Mucosa of rectum (tissue), 2 donors: Measurements from ENCODE around the gene MAD2L2.

ENCODE experiments used
- H3K27ac ChIP-seq, 2 donors: one replicate each; pipeline ENCODE4 v1.7.0; 2013; ENCODE audit warnings: inconsistent platforms in 2 of 2, low read depth in 2 of 2, low read length in 2 of 2
- H3K27me3 ChIP-seq, 2 donors: one replicate each; pipeline ENCODE4 v1.7.0; 2013; ENCODE audit warnings: low read length in 2 of 2; ENCODE audit not compliant: control insufficient read depth in 2 of 2, insufficient read depth in 2 of 2
- H3K36me3 ChIP-seq, 2 donors: one replicate each; pipeline ENCODE4 v1.7.0; 2013; ENCODE audit warnings: low read length in 2 of 2; ENCODE audit not compliant: control insufficient read depth in 2 of 2, insufficient read depth in 2 of 2
- H3K4me1 ChIP-seq, 2 donors: one replicate each; pipeline ENCODE4 v1.7.0; 2013; ENCODE audit warnings: low read length in 2 of 2, mild to moderate bottlenecking in 1 of 2; ENCODE audit not compliant: control insufficient read depth in 2 of 2, insufficient read depth in 2 of 2
- H3K4me3 ChIP-seq, 2 donors: one replicate each; pipeline ENCODE4 v1.7.0; 2013; ENCODE audit warnings: low read length in 2 of 2
- H3K9ac ChIP-seq, 2 donors: one replicate each; pipeline ENCODE4 v1.7.0; 2013; ENCODE audit warnings: low read length in 2 of 2, low read depth in 1 of 2, mild to moderate bottlenecking in 1 of 2
- H3K9me3 ChIP-seq, 2 donors: one replicate each; pipeline ENCODE4 v1.7.0; 2013; ENCODE audit warnings: low read length in 2 of 2; ENCODE audit not compliant: control insufficient read depth in 2 of 2
- donor health status: healthy.
- donor health status: Normal muscosa, but diverticular disease.

MAD2L2 gene

GRCh38 chr1:11639372-11639771, 41.6 kb downstream of the MAD2L2 start:
- peaks cover 0 to 3% of the 10 kb centered on the region in 2 donors for H3K27me3 ChIP-seq
- no peak overlapping the region for H3K4me3 ChIP-seq
- H3K9me3 ChIP-seq = no peaks in the 10 kb centered on the region
- H3K36me3 ChIP-seq = no peaks in the 10 kb centered on the region
- H3K27ac ChIP-seq = no peak overlapping the region
- H3K4me1 ChIP-seq = no peaks in the 10 kb centered on the region
- H3K9ac ChIP-seq = no peak overlapping the region

GRCh38 chr1:11638121-11638520, 42.8 kb downstream of the MAD2L2 start:
- H3K27me3 ChIP-seq = peaks cover 0 to 3% of the 10 kb centered on the region in 2 donors
- no peak overlapping the region for H3K9ac ChIP-seq
- no peaks in the 10 kb centered on the region for H3K9me3 ChIP-seq
- H3K36me3 ChIP-seq = no peaks in the 10 kb centered on the region
- H3K27ac ChIP-seq = no peak overlapping the region
- no peaks in the 10 kb centered on the region for H3K4me1 ChIP-seq
- no peak overlapping the region for H3K4me3 ChIP-seq

GRCh38 chr1:11634365-11635192, 46.4 kb downstream of the MAD2L2 start:
- H3K9ac ChIP-seq = no peak overlapping the region
- peaks cover 0 to 2% of the 10 kb centered on the region in 2 donors for H3K27me3 ChIP-seq
- no peak overlapping the region for H3K4me3 ChIP-seq
- H3K27ac ChIP-seq = no peak overlapping the region
- no peaks in the 10 kb centered on the region for H3K9me3 ChIP-seq
- no peaks in the 10 kb centered on the region for H3K4me1 ChIP-seq
- H3K36me3 ChIP-seq = no peaks in the 10 kb centered on the region

- peaks cover 0 to 2% of the 10 kb centered on the region in 2 donors for H3K27me3 ChIP-seq
- no peak overlapping the region for H3K27ac ChIP-seq
- no peaks in the 10 kb centered on the region for H3K9me3 ChIP-seq
- H3K36me3 ChIP-seq = no peaks in the 10 kb centered on the region
- no peaks in the 10 kb centered on the region for H3K4me1 ChIP-seq
- H3K4me3 ChIP-seq = no peak overlapping the region
- H3K9ac ChIP-seq = no peak overlapping the region
These were observed 51.5 kb downstream of the MAD2L2 start for GRCh38 chr1:11629184-11630016.

- no peaks in the 10 kb centered on the region for H3K9me3 ChIP-seq
- H3K27ac ChIP-seq = no peak overlapping the region
- H3K36me3 ChIP-seq = no peaks in the 10 kb centered on the region
- peaks cover 0 to 2% of the 10 kb centered on the region in 2 donors for H3K27me3 ChIP-seq
- no peak overlapping the region for H3K9ac ChIP-seq
- H3K4me3 ChIP-seq = no peak overlapping the region
- no peaks in the 10 kb centered on the region for H3K4me1 ChIP-seq
These were observed 52.2 kb downstream of the MAD2L2 start for GRCh38 chr1:11628767-11629166.

- Histone ChIP-seq H3K27me3 (peaks cover 2 to 4% of the 10 kb centered on the region in 2 donors), H3K9me3 (no peaks in the 10 kb centered on the region)
These were observed 54.4 kb downstream of the MAD2L2 start for GRCh38 chr1:11626551-11626950.

More at GRCh38 chr1:11626551-11626950, 54.4 kb downstream of the MAD2L2 start:
- H3K36me3 ChIP-seq = no peaks in the 10 kb centered on the region
- no peaks in the 10 kb centered on the region for H3K4me1 ChIP-seq
- H3K27ac ChIP-seq = no peak overlapping the region
- H3K9ac ChIP-seq = no peak overlapping the region
- no peak overlapping the region for H3K4me3 ChIP-seq
